Measurements from ENCODE around the gene PECR. TPM values are rescaled to one million over a fixed set of nuclear protein-coding genes. Genes with fewer than 3 reads are reported as not detected.

The PECR gene
- total and polyA plus RNA-seq, 9 of the 15 experiments (the other 6 are each of a cell fraction or from before 2014, with no cell fraction given) = 1.1 to 10.3 (median 8.2) TPM

- no peak for TF ChIP-seq ZNF609 (CRISPR knock-in tag; IDR thresholded peaks at IDR 0.05; ENCODE audit: borderline replicate concordance)
- TF ChIP-seq PRPF4 (IDR thresholded peaks at IDR 0.05; ENCODE audit: insufficient read depth, low read depth, low read length, poor library complexity, severe bottlenecking) = no peak
- no peak for TF ChIP-seq HEY1 (CRISPR knock-in tag; IDR thresholded peaks at IDR 0.05; ENCODE audit: borderline replicate concordance)
- no peak for TF ChIP-seq MCM3 (IDR thresholded peaks at IDR 0.05)
- no peak for TF ChIP-seq KLF13 (tag; IDR thresholded peaks at IDR 0.05; ENCODE audit: borderline replicate concordance, low read depth)
- no peak for TF ChIP-seq YY1 (IDR thresholded peaks at IDR 0.05; ENCODE audit: borderline replicate concordance in 1 of 3, control insufficient read depth in 1 of 3, extremely low read depth in 1 of 3, insufficient read depth in 3 of 3, insufficient read length in 1 of 3, insufficient replicate concordance in 2 of 3, low read depth in 1 of 3, low read length in 2 of 3)
- peak; percentile 94 for TF ChIP-seq E2F1 (CRISPR knock-in tag; IDR thresholded peaks at IDR 0.05)
- TF ChIP-seq KLF16 (IDR thresholded peaks at IDR 0.05) = no peak
- TF ChIP-seq MED1 (CRISPR knock-in tag; IDR thresholded peaks at IDR 0.05; ENCODE audit: borderline replicate concordance) = no peak
- no peak for TF ChIP-seq DPF2 (IDR thresholded peaks at IDR 0.05)
- TF ChIP-seq L3MBTL2 (IDR thresholded peaks at IDR 0.05) = peak; percentile 75
- no peak for TF ChIP-seq ZNF316 (IDR thresholded peaks at IDR 0.05)
- no peak for TF ChIP-seq SMAD3 (CRISPR knock-in tag; conservative IDR thresholded peaks at IDR 0.05)
- TF ChIP-seq MECOM (CRISPR knock-in tag; IDR thresholded peaks at IDR 0.05) = no peak
- no peak for TF ChIP-seq ZBTB5 (IDR thresholded peaks at IDR 0.05)
- no peak for TF ChIP-seq ZBTB17 (CRISPR knock-in tag; IDR thresholded peaks at IDR 0.05)
- no peak for TF ChIP-seq ZNF445 (CRISPR knock-in tag; IDR thresholded peaks at IDR 0.05; ENCODE audit: low read depth)
- peak; percentile 69 for TF ChIP-seq TAF9B (IDR thresholded peaks at IDR 0.05; ENCODE audit: partially characterized antibody)
- TF ChIP-seq RBM17 (IDR thresholded peaks at IDR 0.05; ENCODE audit: borderline replicate concordance, low read depth, low read length) = no peak
- TF ChIP-seq FOXJ3 (CRISPR knock-in tag; IDR thresholded peaks at IDR 0.05) = no peak
Measured at GRCh38 chr2:216108967-216109921, 27.6 kb upstream of the PECR start, which contains the start of gene XRCC5 (continued).
